ENCODE measurements around the gene NSRP1.

GRCh38 chr17:30191072-30191471 is 74.5 kb downstream of the NSRP1 start:
- no peak for TF ChIP-seq EZH2 (IDR thresholded peaks at IDR 0.05; ENCODE audit: borderline replicate concordance, low read depth, low read length, severe bottlenecking)
- TF ChIP-seq CTCF (IDR thresholded peaks at IDR 0.05; ENCODE audit: borderline replicate concordance, extremely low read depth, low read length, poor library complexity, severe bottlenecking) = no peak

Measured in DND-41 (cell line).